GM18526 (cell line): ENCODE measurements around the gene CDKN1C.

Experiments used
- POLR2A ChIP-seq: IDR thresholded peaks from 3 replicates; pipeline ENCODE4 v1.6.1; 2011; ENCODE audit not compliant: insufficient read length; ENCODE audit errors: extremely low read depth

Gene CDKN1C

DNA sequence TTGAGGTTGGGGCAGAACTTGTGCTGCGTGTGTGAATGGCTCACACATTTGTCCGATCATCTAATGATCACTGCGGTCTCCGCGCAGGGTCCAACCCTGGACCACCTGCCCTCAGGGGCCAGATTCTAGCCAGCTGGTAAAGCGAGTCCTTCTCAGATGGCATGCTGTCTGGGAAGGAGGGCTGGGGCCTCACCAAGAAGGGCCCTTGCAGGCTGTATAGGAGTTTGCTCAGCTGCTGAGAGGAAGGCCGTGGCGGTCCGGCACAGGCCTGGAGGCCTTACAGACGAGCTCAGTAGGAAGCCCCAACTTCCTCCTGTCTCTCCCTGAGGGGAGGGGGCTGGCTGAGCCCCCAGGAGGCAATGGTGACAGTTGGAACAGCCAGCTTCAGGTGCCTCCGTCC lies 29.9 kb upstream of the CDKN1C start:
- no peak for TF ChIP-seq POLR2A

GRCh38 chr11:2914455-2915195 lies 29.1 kb upstream of the CDKN1C start:
- TF ChIP-seq POLR2A, result no peak

DNA sequence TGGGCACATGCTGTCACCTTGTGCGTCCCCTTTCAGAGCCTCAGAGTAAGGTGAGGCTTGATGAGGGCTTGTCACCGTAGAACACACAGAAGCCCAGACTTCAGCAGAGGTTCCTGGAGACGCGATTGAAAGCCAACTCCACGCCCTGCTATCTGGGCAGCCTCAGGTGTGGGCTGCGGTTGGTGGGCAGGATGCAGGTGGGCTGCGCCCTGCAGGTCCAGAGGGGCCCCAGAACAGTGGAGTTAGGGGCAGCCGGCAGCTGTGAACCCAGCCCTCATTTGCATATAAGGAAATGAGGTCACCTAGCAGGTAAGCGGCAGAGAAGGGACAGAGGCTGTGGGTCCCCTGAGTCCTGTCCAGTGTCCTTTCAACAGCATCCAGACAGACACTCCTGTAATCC lies 28.2 kb upstream of the CDKN1C start:
- TF ChIP-seq POLR2A, result no peak

DNA sequence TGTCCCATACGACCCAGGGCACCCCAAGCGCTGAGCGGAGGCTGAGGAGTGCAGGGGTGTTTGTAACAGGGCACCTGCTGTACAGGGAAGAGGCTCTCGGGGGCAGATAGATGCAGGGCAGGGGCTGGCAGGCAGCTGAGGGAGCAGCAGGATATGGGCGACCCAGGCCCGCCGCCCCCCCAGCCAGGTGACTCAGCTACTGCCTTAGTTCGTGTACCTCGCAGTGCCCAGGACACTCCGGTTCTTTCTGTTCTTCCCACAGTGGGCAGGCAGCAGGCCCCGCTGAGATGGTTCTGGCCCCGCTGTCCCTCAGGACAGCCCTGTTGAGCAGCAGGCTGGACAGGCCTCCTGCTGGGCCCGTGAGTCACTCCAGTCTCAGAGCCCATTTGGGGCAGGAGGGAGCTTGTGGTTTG lies 27.4 kb upstream of the CDKN1C start:
- TF ChIP-seq POLR2A, result no peak

GRCh38 chr11:2912498-2912897 lies 26.9 kb upstream of the CDKN1C start:
- no peak for TF ChIP-seq POLR2A

DNA sequence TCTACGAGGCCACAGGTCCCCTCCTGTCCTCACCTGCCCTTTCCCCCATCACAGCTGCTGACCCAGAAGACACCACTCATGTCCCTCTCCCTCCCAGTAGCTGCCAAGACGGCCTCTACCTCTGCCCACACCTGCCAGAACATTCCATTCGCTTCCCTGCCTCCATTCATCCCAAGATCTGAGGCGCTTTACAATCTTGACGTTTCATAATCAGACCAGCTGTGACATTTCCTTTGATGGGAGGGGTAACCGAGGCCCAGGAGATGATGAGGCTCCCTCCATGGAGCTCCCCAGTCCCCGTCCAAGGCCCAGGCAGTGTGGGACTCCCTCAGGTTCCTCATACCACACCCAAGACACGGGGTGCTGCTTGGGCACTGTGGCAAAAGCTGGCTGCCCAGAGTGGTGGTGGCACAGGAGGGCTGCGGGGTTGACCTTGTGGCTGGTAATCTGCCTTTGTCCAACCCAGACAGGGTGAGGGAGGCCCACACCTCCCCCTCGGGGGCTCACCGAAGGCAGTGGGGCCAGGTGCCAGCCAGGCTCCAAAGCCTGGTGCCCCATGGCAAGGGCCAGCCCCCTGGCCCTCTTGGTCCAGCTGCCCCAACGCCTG lies 26.3 kb upstream of the CDKN1C start:
- TF ChIP-seq POLR2A, result no peak

DNA sequence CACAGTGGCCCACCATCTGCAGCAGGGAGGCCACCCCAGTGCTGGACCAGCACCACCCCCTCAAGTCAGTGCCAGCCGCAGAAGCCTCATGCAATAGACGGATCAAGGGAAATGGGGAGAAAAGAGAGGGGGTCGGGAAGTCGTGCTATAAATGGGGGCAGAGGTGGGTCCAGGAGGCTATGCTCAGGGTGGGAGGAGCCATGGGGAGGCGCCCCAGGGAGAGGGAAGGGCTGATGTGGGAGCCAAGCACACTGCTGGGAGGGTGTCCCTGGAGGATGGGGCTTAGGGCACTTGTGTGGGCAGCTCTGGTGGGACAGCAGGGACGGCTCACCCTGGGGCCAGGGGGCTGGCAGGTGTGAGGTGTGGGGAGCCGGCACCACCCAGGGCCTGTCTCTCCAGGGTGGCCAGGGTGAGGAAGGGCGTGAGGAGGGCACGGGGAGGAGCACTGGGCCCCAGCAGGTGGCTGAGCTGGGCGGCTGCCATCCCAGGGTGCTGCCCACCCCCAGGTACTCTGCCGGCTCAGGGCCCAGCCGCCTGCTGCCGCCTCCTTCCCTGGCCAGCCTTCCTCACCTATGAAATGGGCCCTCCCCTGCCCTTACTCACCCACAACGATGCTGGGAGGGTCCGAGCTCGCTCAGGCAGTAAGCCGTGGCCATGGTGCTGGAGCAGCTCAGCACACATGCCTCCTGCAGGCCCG lies 25.7 kb upstream of the CDKN1C start:
- TF ChIP-seq POLR2A, result no peak

- no peak for TF ChIP-seq POLR2A
Observed at GRCh38 chr11:2910401-2910955, 24.9 kb upstream of the CDKN1C start.

DNA sequence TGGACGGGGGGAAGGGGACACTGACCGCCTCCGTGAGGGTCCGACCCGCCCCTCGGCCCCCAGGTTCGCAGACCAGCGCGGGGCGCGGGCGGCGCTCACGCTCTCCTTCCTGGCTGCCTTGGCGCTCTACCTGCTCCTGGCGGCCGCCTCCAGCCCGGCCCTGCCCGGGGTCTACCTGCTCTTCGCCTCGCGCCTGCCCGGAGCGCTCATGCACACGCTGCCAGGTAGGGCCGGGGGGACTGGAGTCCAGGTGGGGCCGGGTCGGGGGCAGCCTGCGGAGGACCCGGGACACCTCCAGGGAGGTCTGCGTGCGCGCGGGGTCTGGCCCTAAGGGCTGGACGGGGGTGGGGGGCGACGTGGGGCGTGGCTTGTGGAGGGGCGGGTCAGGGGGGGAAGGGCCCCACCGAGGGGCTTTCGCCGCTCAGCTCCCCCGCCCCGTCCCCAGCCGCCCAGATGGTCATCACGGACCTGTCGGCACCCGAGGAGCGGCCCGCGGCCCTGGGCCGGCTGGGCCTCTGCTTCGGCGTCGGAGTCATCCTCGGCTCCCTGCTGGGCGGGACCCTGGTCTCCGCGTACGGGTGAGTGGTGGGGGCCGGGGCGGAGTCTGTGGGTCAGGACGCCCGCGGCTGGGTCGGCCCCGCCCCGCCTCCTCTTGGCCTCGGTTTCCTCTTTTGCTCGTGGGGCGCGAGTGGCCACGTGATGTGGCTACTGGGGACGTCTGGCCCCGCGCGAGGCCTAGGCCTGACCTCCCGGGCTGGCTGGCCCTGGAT lies 23.7 kb upstream of the CDKN1C start:
- no peak for TF ChIP-seq POLR2A

- TF ChIP-seq POLR2A, result no peak
Observed at GRCh38 chr11:2908130-2908529, 22.6 kb upstream of the CDKN1C start.

DNA sequence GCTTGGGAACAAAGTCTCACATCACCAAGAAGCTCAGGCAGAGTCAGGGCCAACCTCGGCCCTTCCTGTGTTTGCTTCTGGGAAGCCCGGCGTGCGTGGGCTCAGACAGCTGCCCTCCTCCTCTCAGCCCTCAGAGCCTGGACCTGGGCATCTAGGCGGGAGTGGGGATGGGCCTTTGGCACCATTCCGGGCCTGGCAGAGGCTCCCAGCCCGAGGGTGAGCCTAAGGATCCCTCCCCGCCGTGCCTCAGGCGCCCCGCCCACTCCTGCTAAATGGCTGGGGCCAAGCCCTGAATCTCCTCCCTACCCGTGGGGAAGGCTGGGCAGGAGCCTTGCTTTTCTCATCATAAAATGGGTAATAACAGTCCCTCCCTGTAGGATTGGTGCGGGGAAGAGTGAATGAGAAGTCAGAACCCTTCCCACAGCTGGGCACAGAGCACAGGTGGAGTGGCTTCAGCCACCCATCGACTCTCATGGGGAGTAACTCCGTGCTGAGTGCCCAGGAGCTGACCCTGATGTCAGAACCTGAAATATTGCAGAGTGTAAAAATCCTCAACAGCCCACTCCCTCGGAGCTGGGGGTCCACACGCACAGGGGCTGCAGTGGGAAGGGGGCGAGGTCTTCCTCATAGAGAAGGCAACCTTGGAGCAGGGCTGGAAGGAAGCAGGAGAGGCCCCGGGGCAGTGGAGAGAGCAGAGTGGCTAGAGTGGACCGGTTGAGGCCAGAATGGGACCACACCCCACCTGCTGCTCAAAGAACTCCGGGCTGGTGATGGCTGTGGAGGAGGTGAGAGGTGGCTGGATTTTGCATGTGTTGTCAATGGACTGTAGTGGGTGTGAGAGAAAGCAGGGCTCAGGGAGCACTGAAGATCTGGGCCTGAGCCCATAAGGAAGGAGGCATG lies 18.8 kb upstream of the CDKN1C start:
- no peak for TF ChIP-seq POLR2A

DNA sequence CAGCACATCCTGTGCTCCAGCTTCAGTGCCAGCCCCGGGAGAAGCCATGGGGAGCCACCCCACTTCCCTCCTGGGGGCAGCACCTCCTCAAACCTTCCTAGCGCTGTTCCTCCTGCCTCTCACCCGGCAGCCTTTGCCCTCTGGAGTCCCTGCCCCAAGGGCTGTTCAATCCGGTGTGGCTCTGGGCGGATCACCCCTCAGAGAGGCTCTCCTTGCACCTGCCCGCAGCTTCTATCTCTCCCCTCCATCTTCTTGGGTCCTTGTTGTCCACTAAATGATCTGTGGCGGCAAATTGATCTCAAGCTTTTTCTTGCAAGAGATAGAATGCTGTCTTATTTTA lies 18.1 kb upstream of the CDKN1C start:
- no peak for TF ChIP-seq POLR2A

- TF ChIP-seq POLR2A, result no peak
Observed at GRCh38 chr11:2902784-2903671, 17.5 kb upstream of the CDKN1C start.

GRCh38 chr11:2901854-2902783 lies 16.5 kb upstream of the CDKN1C start:
- peak; percentile 58 for TF ChIP-seq POLR2A
